SK-N-SH treated with all-trans-retinoic acid at 6 μM for 48 hours (cell line): ENCODE results near the gene DOCK1.

Source experiments
- BACH2 ChIP-seq: fragments of 250-450 bp; sonication (Bioruptor Pico); IDR thresholded peaks from 2 replicates; pipeline ENCODE4 v1.9.0; 2021; ENCODE audit warnings: mild to moderate bottlenecking, borderline replicate concordance
- ESRRG ChIP-seq: fragments of 250-450 bp; sonication (Bioruptor Pico); IDR thresholded peaks from 2 replicates; pipeline ENCODE4 v1.6.1; 2021; ENCODE audit warnings: mild to moderate bottlenecking
- TOX ChIP-seq: fragments of 250-450 bp; sonication (Bioruptor Pico); IDR thresholded peaks from 2 replicates; pipeline ENCODE4 v1.8.0; 2021; ENCODE audit warnings: mild to moderate bottlenecking, moderate library complexity, borderline replicate concordance
- TF ChIP-seq, protein P1 (sequence below): fragments of 250-450 bp; sonication (Bioruptor Pico); IDR thresholded peaks from 2 replicates; pipeline ENCODE4 v1.8.0; 2020; ENCODE audit warnings: mild to moderate bottlenecking, moderate library complexity, borderline replicate concordance

DNA sequence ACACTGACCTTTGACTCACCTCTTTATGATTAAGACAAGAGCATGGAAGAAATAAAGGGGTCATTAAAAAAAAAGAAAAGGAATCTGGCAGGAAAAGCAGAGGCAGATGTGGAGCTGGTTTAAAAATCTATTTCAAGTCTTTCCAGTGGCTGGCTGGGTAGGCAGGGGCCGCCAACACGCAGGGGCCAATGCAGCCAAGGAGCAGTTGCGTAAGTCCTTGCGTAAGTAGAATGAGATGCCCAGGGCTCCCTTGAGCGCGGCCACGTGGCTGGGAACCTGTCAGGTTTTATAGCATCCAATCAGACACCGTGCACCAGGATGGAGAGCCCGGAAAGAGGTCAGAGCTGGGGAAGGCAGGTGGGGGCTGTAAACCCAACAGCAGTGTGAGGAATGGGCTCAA, 414.9 kb downstream of the DOCK1 start:
- TF ChIP-seq ESRRG (CRISPR knock-in tag) (no peak), BACH2 (CRISPR knock-in tag) (no peak), TOX (CRISPR knock-in tag) (no peak)
- TF ChIP-seq, protein P1, sequence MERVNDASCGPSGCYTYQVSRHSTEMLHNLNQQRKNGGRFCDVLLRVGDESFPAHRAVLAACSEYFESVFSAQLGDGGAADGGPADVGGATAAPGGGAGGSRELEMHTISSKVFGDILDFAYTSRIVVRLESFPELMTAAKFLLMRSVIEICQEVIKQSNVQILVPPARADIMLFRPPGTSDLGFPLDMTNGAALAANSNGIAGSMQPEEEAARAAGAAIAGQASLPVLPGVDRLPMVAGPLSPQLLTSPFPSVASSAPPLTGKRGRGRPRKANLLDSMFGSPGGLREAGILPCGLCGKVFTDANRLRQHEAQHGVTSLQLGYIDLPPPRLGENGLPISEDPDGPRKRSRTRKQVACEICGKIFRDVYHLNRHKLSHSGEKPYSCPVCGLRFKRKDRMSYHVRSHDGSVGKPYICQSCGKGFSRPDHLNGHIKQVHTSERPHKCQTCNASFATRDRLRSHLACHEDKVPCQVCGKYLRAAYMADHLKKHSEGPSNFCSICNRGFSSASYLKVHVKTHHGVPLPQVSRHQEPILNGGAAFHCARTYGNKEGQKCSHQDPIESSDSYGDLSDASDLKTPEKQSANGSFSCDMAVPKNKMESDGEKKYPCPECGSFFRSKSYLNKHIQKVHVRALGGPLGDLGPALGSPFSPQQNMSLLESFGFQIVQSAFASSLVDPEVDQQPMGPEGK: no peak
